Tibial nerve (tissue), 4 donors: Measurements from ENCODE around the gene CA12.
"Not testable (repeated sequence)": the region's sequence is repeated elsewhere in the genome, so short reads cannot be mapped to it uniquely, and the experiment has no call there.

Experiments
- EP300 ChIP-seq, 2 donors: sonication (generic); formaldehyde crosslinking; IDR thresholded peaks; one replicate each; pipeline ENCODE4 v1.6.1; 2017; ENCODE audit warnings: antibody characterized with exemption in 2 of 2, mild to moderate bottlenecking in 1 of 2
- POLR2A ChIP-seq, 2 donors: fragments of 450-650 bp; IDR thresholded peaks; one replicate each; pipeline ENCODE4 v1.6.1; 2017; ENCODE audit warnings: antibody characterized with exemption in 2 of 2, mild to moderate bottlenecking in 2 of 2, moderate library complexity in 2 of 2
- TF ChIP-seq, protein P1 (sequence below), 5 experiments: fragments of 200-600 bp in 3 of 5; fragments of 450-650 bp in 2 of 5; sonication (generic) in 3 of 5; IDR thresholded peaks; one replicate each; pipeline ENCODE4 v1.5.1; 2016 to 2019; ENCODE audit warnings: antibody characterized with exemption in 5 of 5, mild to moderate bottlenecking in 3 of 5, moderate library complexity in 2 of 5

DNA sequence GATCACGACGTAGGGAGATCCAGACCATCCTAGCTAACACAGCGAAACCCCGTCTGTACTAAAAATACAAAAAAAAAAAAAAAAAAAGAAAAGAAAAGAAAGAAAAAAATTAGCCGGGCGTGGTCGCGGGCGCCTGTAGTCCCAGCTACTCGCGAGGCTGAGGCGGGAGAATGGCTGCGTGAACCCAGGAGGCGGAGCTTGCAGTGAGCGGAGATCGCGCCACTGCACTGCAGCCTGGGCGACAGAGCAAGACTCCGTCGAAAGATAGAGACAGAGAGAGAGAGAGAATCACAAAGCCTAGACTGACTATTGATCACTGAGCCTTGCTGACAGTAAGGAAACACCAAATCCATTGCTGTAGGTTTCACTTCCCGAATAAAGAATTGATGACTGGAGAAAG lies 35.6 kb upstream of the CA12 start:
- TF ChIP-seq, protein P1, sequence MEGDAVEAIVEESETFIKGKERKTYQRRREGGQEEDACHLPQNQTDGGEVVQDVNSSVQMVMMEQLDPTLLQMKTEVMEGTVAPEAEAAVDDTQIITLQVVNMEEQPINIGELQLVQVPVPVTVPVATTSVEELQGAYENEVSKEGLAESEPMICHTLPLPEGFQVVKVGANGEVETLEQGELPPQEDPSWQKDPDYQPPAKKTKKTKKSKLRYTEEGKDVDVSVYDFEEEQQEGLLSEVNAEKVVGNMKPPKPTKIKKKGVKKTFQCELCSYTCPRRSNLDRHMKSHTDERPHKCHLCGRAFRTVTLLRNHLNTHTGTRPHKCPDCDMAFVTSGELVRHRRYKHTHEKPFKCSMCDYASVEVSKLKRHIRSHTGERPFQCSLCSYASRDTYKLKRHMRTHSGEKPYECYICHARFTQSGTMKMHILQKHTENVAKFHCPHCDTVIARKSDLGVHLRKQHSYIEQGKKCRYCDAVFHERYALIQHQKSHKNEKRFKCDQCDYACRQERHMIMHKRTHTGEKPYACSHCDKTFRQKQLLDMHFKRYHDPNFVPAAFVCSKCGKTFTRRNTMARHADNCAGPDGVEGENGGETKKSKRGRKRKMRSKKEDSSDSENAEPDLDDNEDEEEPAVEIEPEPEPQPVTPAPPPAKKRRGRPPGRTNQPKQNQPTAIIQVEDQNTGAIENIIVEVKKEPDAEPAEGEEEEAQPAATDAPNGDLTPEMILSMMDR (IDR thresholded peaks at IDR 0.05): not testable (repeated sequence)
- not testable (repeated sequence) for TF ChIP-seq POLR2A, EP300 (IDR thresholded peaks at IDR 0.05)
